Vagina (tissue), 2 donors: ENCODE results near the gene ERICH4. TPM values are rescaled to one million over a fixed set of nuclear protein-coding genes. Genes with fewer than 3 reads are reported as not detected.

ENCODE experiments used
- DNase-seq, 2 donors: peaks; one replicate each; pipeline ENCODE4 v3.0.0-alpha.2; 2017; ENCODE audit errors: extremely low spot score in 2 of 2
- H3K27ac ChIP-seq: fragments of 200-600 bp; sonication (generic); one replicate; pipeline ENCODE4 v1.5.1; 2019
- H3K27me3 ChIP-seq: fragments of 200-600 bp; sonication (generic); one replicate; pipeline ENCODE4 v1.5.1; 2019
- H3K36me3 ChIP-seq, 2 donors: fragments of 200-600 bp; sonication (generic); one replicate each; pipeline ENCODE4 v1.5.1; 2017 to 2019
- H3K4me1 ChIP-seq: fragments of 200-600 bp; sonication (generic); one replicate; pipeline ENCODE4 v1.5.1; 2019
- H3K4me3 ChIP-seq, 2 donors: fragments of 200-600 bp; sonication (generic); 1 replicate in 1 of 2; 2 replicates in 1 of 2; pipeline ENCODE4 v1.5.1; 2016 to 2019
- H3K9me3 ChIP-seq: fragments of 200-600 bp; sonication (generic); one replicate; pipeline ENCODE4 v1.5.1; 2019
- CTCF ChIP-seq, 3 experiments: fragments of 450-650 bp in 2 of 3; fragments of 200-600 bp in 1 of 3; sonication (generic) in 1 of 3; IDR thresholded peaks; one replicate each; pipeline ENCODE4 v1.5.1; 2017 to 2019; ENCODE audit warnings: antibody characterized with exemption in 3 of 3, mild to moderate bottlenecking in 2 of 3, moderate library complexity in 2 of 3
- POLR2A ChIP-seq, 2 donors: fragments of 450-650 bp; IDR thresholded peaks; one replicate each; pipeline ENCODE4 v1.6.1; 2017; ENCODE audit warnings: antibody characterized with exemption in 2 of 2, mild to moderate bottlenecking in 2 of 2, moderate library complexity in 2 of 2
- POLR2AphosphoS5 ChIP-seq, 2 donors: sonication (generic); formaldehyde crosslinking; IDR thresholded peaks; one replicate each; pipeline ENCODE4 v1.9.0; 2017; ENCODE audit warnings: antibody characterized with exemption in 2 of 2, mild to moderate bottlenecking in 2 of 2, low read depth in 1 of 2; ENCODE audit not compliant: insufficient read depth in 1 of 2
- intact Hi-C: fragments of 100-400 bp; cut with DNase I; formaldehyde crosslinking; loops from one replicate; pipeline ENCODE4 v1.15.1; 2023
- total RNA-seq: library from RNA; depleted of rRNA; stranded (reverse); fragments of >200 nt; gene quantifications from one replicate; pipeline ENCODE4 v1.2.3, GENCODE V29; 2016

The ERICH4 gene
- total RNA-seq, 1 donor from 2014 or later, result not detected

- H3K36me3 ChIP-seq, result no peaks in the 10 kb centered on the region
- intact Hi-C loops, result no loop called here
- H3K4me3 ChIP-seq, result peak overlapping the region; percentile 71 to 98
- H3K4me1 ChIP-seq, result peaks cover 64% of the 10 kb centered on the region
- H3K27ac ChIP-seq, result peak overlapping the region; percentile 90
- no peak for DNase-seq
- no peaks in the 10 kb centered on the region for H3K9me3 ChIP-seq
- no peaks in the 10 kb centered on the region for H3K27me3 ChIP-seq
- TF ChIP-seq POLR2AphosphoS5 (IDR thresholded peaks at IDR 0.05; ENCODE audit: insufficient read depth in 1 of 2, low read depth in 1 of 2) (no peak), POLR2A (IDR thresholded peaks at IDR 0.05) (no peak), CTCF (IDR thresholded peaks at IDR 0.05) (no peak)
Measured at GRCh38 chr19:41398598-41398997, 44.4 kb upstream of the ERICH4 start.

DNA sequence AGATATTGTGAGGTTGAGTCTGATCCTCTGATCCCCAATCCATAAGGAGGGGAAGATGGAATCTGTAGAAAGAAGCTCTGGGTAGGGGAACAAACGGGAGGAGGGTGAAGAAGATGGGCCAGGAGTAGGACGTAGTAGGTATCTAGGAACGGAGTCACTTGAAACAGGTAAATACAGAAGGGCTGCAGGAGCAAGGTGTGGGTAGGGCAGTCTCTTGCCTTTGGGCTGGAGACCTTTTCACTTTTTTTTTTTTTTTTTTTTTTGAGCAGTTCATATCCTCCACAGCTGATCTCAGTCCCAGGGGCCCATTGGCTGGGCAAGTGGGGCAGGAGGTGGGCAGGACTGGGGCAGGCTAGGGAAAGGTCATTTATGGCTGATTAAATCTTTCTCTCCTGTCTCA, 43.9 kb upstream of the ERICH4 start:
- peaks cover 69% of the 10 kb centered on the region for H3K4me1 ChIP-seq
- intact Hi-C loops, result no loop called here
- H3K27me3 ChIP-seq, result no peaks in the 10 kb centered on the region
- TF ChIP-seq POLR2AphosphoS5 (IDR thresholded peaks at IDR 0.05; ENCODE audit: insufficient read depth in 1 of 2, low read depth in 1 of 2), result no peak
- no peak for TF ChIP-seq CTCF (IDR thresholded peaks at IDR 0.05)
- no peak for TF ChIP-seq POLR2A (IDR thresholded peaks at IDR 0.05)
- H3K4me3 ChIP-seq, result peak overlapping the region; percentile 71 to 98
- peak overlapping the region; percentile 90 for H3K27ac ChIP-seq
- H3K36me3 ChIP-seq, result no peaks in the 10 kb centered on the region
- no peak for DNase-seq
- H3K9me3 ChIP-seq, result no peaks in the 10 kb centered on the region

DNA sequence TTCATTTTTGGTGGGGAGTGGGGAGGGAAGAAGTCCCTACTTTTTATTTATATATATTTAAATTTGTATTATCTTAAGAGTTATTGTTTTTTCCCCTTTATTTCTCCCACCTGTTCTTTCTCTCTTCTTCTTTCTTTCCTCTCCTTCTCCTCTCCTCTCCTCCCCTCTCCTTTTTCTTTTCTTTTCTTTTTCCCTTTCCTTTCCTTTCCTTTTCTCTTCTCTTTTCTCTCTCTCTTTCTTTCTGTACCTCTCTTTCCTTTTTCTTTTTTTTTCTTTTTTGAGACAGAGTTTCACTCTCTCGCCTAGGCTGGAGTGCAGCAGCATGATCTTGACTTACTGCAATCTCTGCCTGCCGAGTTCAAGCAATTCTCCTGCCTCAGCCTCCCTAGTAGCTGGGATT, 43.4 kb upstream of the ERICH4 start:
- H3K4me3 ChIP-seq, result no peak overlapping the region
- intact Hi-C loops, result no loop called here
- DNase-seq, result no peak
- H3K36me3 ChIP-seq, result no peaks in the 10 kb centered on the region
- TF ChIP-seq CTCF (IDR thresholded peaks at IDR 0.05) (no peak), POLR2A (IDR thresholded peaks at IDR 0.05) (no peak), POLR2AphosphoS5 (IDR thresholded peaks at IDR 0.05; ENCODE audit: insufficient read depth in 1 of 2, low read depth in 1 of 2) (no peak)
- peak overlapping the region; percentile 90 for H3K27ac ChIP-seq
- no peaks in the 10 kb centered on the region for H3K27me3 ChIP-seq
- H3K9me3 ChIP-seq, result no peaks in the 10 kb centered on the region
- H3K4me1 ChIP-seq, result peaks cover 70% of the 10 kb centered on the region

- Histone ChIP-seq H3K4me3 (no peak overlapping the region), H3K9me3 (no peaks in the 10 kb centered on the region), H3K27me3 (no peaks in the 10 kb centered on the region), H3K36me3 (no peaks in the 10 kb centered on the region), H3K27ac (peak overlapping the region; percentile 36), H3K4me1 (peaks cover 66% of the 10 kb centered on the region)
- intact Hi-C loops, result no loop called here
- DNase-seq, result no peak
- TF ChIP-seq POLR2A (IDR thresholded peaks at IDR 0.05) (no peak), POLR2AphosphoS5 (IDR thresholded peaks at IDR 0.05; ENCODE audit: insufficient read depth in 1 of 2, low read depth in 1 of 2) (no peak), CTCF (IDR thresholded peaks at IDR 0.05) (no peak)
Measured at GRCh38 chr19:41401483-41401882, 41.5 kb upstream of the ERICH4 start.

- Histone ChIP-seq H3K4me1 (peaks cover 61% of the 10 kb centered on the region), H3K27ac (peak overlapping the region; percentile 36)
Measured at GRCh38 chr19:41402010-41402409, 40.9 kb upstream of the ERICH4 start.

More at GRCh38 chr19:41402010-41402409, 40.9 kb upstream of the ERICH4 start:
- TF ChIP-seq POLR2AphosphoS5 (IDR thresholded peaks at IDR 0.05; ENCODE audit: insufficient read depth in 1 of 2, low read depth in 1 of 2), result no peak
- TF ChIP-seq CTCF (IDR thresholded peaks at IDR 0.05), result no peak
- TF ChIP-seq POLR2A (IDR thresholded peaks at IDR 0.05), result no peak
- no peaks in the 10 kb centered on the region for H3K27me3 ChIP-seq
- intact Hi-C loops, result no loop called here
- no peaks in the 10 kb centered on the region for H3K9me3 ChIP-seq
- H3K36me3 ChIP-seq, result no peaks in the 10 kb centered on the region
- H3K4me3 ChIP-seq, result no peak overlapping the region
- DNase-seq, result no peak
